NCI-H526 (cell line): ENCODE data around the gene STK16.

Experiments
- DNase-seq, 2 experiments: peaks; one replicate each; lab custom pipeline; 2025; lab: John Stamatoyannopoulos, UW

The STK16 gene

GRCh38 chr2:219289195-219289536 is 43.9 kb downstream of the STK16 start:
- no peak for DNase-seq

DNA sequence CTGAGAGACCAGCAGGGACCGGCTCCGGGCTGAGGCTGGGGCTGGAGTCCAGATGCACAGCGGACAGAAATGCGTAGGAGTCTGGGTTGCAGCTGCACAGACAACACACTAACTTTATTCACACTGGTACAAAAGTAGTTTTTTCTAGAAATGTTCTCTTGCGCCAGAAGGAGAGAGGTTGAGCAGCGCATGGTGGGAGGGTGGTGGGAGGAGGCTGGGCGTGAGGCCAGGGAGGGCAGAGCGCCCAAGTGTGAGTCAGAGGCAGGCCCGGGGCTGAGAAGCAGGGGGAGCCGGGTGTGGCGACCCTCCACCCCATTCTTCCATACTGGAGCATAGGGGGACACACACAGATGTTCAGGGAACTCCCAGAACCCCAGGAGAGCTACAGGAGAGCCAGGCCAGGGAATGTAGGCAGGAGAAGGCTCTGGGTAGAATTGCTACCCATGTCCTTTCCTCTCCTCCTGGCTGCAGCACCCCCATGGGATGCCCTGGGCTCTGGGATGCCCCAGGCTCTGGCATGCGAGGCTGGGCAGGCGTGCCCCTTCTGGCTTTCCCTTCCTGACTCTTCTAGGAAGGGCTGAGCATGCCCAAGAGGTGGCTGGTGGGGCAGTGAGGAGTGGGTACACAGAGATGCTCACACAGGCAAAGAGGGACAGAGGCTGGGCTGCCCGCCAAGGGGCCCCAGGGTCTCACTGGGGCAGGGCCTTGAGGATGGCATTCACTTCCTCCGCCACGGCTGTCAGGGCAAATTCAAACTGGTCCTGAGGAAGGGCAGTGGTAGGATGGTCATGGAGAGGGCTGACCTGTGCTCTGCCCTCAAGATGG is 44.5 kb downstream of the STK16 start:
- no peak for DNase-seq

DNA sequence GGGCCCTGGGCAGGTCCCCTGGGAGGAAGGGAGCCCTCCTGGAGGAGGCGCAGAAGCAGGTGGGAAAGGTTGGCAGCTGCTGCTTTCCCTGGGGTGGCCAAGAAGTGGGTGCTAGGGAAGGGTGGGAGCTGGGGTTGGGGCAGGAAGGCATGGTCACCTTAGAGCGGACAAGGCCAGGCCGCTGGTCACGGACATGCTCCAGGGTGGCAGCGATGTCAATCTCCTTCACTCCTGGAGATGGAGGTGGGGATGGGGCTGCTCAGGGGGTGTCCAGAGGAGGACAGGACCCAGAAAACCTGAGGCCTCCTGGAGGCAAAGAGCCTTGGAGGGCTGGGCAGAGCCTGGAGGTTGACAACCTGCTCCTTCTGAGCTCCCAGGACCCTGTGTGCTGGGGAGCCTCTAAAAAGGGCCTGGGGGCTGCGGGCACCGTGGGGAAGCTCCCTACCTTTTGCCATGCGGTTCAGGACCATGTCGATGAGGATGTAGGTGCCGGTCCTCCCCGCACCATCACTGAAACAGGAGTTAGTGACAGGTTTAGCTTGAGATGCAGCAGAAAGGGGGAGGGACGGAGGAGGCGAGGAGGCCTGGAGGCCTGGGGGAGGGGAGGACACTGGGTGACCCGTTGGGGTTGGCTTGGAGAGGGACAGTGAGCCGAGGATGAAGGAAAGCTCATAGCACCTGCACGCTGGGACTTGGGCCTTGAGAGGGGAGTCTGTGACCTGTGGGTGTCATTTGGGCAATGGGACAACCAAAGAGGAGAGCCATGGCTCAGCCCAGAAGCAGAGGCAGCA is 45.3 kb downstream of the STK16 start:
- DNase-seq: no peak

GRCh38 chr2:219291394-219291793 is 46.1 kb downstream of the STK16 start:
- no peak for DNase-seq

- DNase-seq: no peak
These were observed 46.7 kb downstream of the STK16 start for GRCh38 chr2:219291910-219292490.

GRCh38 chr2:219292616-219293015 is 47.3 kb downstream of the STK16 start:
- no peak for DNase-seq

GRCh38 chr2:219293736-219294231 is 48.5 kb downstream of the STK16 start:
- DNase-seq: no peak

- peak; percentile 70 to 94 for DNase-seq
These were observed 49.4 kb downstream of the STK16 start for GRCh38 chr2:219294356-219295351.

DNA sequence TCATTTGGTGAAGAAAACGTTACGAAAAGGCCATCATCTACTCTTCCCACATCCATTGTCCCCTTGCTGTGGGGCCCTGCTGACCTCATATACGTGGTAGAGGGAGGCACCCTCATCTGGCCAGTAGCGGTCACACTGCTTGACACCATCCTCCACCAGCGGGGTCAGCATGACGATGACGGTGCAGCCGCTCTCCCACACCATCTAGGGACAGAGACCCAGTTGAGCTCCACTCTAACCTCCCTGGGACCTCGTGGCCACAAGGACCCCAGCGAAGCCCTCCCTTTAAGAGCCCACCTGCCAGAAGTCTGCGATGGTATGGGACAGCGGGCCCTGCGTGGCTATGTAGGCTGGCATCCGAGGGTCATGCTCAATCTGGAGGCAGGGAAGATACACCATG is 50.9 kb downstream of the STK16 start:
- DNase-seq: no peak

- DNase-seq: no peak
These were observed 51.5 kb downstream of the STK16 start for GRCh38 chr2:219296631-219297391.

DNA sequence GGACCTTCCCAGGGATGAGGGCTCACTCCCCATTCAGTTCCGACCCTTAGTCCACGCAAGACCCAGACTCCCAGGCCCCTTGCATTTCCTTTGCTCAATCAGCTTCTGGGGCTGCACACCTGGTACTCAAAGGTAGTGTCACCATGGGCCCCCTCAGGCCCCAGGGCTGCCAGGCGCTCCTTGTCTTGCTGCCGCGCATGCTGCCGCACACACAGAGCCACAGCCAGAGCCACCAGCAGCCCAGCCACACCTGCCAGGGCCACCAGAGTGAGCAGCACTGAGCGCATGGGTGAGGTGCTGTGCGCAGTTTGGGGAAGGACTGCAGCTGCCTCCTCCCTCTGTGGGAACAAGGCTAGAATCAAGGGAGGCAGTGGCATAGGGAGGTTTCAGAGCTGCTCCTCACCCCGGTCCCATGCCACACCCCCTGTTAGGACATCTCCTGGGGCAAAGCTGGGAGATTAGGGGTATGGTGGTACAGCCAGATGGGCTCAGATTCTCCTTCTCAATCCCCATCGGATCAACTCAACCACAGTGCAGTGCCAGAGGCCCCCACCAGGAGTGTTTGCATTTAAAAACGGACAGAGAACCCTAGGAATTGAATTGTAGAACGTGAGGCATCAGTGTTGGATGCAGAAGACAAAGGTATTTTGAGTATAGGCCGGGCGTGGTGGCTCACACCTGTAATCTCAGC is 52.6 kb downstream of the STK16 start:
- DNase-seq: no peak

- DNase-seq: peak; percentile 19 to 80
These were observed 53.6 kb downstream of the STK16 start for GRCh38 chr2:219298759-219299371.

GRCh38 chr2:219299372-219299760 is 54.1 kb downstream of the STK16 start:
- DNase-seq: no peak
